HG03558 (cell line): ENCODE measurements around the gene TAF11L9.
"Not testable (repeated sequence)": the region's sequence is repeated elsewhere in the genome, so short reads cannot be mapped to it uniquely, and the experiment has no call there.

Source experiments
- ATAC-seq: cut with Tn5 transposase; IDR thresholded peaks from one replicate; pipeline ENCODE4 v1.9.1; 2021; ENCODE audit warnings: moderate number of reproducible peaks; ENCODE audit not compliant: unreplicated experiment; ENCODE audit errors: extremely low read depth

Gene TAF11L9

DNA sequence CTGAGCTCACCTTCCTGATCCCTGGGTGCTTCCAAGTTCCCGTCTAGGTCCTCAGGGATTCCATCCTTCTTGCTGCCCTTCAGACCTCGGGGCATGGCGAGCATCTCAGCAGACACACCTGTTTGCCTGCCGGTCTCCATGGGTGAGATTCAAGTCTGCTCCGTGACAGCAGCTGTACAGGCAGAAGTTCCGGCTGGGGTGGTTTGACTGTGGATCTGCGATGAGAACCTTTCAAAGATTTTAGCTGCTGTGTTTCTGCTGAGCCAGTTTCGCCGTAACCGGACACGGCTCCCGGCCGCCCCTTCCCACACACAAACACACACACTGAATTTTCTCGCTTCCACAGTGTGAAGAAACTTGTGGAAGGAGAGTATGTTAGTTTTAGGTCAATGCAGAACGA lies at the start of gene TAF11L9:
Gene TAF11L9, minus strand, starts transcription at position 140 of the 400 bp plus-strand sequence.
- not testable (repeated sequence) for ATAC-seq

DNA sequence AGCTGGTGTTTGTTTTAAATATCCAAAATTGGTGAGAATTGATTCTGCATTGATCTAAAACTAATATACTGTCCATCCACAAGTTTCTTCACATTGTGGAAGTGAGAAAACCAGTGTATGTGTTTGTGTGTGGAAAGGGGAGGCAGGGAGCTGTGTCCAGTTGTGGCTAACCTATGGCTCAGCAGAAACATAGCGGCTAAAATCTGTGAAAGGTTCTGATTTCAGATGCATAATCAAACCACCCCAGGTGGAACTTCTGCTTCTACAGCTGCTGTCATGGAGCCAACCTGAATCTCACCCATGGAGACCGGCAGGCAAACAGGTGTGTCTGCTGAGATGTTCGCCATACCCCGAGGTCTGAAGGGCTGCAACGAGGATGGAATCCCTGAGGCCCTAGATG lies 40.0 kb upstream of the TAF11L9 start, which contains the start of gene TAF11L14:
Gene TAF11L14, plus strand, starts transcription at position 301 of the 400 bp plus-strand sequence.
- ATAC-seq = no peak

DNA sequence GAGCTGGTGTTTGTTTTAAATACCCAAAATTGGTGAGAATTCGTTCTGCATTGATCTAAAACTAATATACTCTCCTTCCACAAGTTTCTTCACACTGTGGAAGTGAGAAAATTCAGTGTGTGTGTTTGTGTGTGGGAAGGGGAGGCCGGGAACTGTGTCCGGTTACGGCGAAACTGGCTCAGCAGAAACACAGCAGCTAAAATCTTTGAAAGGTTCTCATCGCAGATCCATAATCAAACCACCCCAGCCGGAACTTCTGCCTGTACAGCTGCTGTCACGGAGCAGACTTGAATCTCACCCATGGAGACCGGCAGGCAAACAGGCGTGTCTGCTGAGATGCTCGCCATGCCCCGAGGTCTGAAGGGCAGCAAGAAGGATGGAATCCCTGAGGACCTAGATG lies 37.6 kb upstream of the TAF11L9 start, which contains the start of gene TAF11L13:
Gene TAF11L13, plus strand, starts transcription at position 301 of the 400 bp plus-strand sequence.
- ATAC-seq = not testable (repeated sequence)

DNA sequence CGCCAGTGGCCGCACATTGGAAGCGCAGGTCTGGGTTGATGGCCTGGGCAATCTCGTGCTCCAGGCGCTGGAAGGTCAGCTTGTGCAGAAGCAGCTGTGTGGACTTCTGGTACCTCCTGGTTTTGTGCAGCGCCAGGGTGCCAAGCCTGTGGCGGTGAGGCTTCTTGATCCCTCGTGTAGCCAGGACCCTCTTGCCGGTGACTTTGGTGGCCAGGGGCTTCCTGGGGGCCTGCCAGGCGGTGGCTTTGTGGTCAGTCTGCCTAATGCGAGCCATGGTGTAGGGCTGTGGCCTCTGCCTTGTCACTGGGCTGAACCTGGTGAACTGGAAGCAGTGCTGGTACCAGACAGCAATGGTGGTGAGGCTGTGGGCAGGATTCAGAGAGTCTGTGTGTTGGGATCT lies 31.5 kb upstream of the TAF11L9 start:
- no peak for ATAC-seq

DNA sequence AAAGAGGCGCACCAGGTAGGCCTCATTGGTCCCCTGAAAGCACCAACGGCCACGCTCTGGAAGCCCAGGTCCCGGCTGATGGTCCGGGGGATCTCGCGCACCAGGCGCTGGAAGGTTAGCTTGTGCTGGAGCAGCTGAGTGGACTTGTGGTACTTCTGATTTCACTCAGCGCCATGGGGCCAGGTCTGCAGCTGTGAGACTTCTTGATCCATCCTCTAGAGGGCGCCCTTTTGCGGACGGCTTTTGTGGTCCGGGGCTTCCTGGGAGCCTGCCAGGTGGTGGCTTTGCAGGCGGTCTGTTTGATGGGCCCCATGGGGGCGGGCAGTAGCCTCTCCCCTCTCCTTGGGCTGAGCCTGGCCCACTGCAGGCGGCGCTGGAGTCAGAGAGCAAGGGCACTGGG lies 26.4 kb upstream of the TAF11L9 start:
- no peak for ATAC-seq

DNA sequence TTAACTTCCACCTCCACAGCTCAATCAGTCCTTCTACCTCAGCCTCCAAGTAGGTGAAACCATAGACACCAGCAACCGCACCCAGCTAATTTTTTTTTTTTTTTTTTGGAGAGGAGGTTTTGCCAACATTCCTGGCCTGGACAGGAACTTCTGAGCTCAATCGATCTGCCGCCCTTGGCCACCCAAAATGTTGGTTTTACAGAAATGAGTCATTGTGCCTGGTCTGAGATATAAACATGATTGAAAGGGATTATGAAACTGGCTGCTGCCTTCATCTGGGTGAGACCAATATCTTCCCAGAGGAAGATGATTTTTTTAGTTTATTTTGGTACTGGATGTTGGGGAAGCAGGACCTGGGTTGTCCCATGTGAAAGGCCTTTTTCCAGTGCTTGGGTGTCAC lies 25.2 kb upstream of the TAF11L9 start:
- no peak for ATAC-seq

DNA sequence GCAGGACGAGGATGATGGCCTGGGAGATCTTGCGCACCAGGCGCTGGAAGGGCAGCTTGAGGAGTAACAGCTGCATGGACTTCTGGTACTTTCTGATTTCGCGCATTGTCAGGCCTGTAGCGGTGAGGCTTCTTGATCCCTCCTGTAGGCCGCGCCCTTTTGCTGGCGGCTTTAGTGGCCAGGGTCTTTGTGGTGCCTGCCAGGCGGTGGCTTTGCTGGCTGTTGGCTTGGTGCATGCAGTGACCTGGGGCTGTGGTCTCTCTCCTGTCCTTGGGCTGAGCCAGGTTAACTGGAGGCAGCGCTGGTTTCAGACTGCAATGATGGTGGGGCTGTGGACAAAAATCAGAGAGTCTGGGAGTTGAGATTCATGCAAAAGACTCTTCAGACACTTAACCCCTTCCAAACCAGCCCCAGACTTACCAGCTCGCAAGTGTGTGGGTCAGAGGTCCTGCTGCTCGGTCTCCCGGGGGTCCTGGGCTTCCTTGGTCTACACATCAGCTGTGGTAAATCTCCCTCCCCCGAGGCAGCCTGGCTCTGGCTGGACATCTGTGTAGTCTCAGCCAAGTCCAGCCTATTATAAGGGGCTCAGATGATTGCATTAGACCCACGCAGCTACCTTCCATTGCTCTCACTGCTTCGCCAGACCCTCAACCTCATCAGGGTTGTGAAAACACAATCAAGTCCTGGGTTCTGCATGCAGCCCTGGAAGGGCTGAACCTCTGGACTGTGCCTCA lies 20.8 kb upstream of the TAF11L9 start:
- ATAC-seq = no peak

DNA sequence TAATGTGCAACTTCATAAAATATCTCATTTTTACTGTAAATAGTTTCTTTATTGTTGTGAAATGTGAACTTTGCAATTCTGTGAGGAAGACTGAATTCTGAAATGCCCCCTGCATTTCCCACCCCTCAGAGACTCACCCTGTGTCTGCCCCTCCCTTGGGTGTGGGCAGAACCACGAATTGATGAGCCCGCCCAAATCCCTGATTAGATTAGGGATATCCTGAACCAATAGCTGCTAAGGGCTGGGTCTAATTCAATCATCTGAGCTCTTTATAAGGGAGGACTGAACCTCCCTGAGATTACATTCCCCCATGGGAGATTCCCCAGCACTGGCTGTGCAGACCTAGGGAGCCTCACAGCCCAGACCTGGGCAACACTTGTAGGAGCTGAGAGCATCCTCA lies 15.9 kb upstream of the TAF11L9 start, which contains the start of gene TAF11L12:
Gene TAF11L12, plus strand, starts transcription at position 301 of the 400 bp plus-strand sequence.
- ATAC-seq = not testable (repeated sequence)

DNA sequence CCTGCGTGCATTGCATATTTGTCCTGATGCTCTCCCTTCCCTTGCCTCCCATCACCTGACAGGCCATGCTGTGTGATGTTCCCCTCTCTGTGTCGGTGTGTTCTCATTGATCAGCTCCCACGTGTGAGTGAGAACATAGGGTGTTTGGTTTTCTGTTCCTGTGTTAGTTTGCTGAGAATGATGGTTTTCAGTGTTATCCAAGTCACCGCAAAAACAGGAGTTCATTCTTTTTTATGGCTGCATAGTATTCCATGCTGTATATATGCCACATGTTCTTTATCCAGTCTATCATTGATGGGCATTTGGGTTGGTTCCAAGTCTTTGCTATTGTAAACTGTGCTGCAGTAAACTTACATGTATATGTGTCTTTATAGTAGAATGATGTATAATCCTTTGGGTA lies 13.3 kb upstream of the TAF11L9 start:
- not testable (repeated sequence) for ATAC-seq

DNA sequence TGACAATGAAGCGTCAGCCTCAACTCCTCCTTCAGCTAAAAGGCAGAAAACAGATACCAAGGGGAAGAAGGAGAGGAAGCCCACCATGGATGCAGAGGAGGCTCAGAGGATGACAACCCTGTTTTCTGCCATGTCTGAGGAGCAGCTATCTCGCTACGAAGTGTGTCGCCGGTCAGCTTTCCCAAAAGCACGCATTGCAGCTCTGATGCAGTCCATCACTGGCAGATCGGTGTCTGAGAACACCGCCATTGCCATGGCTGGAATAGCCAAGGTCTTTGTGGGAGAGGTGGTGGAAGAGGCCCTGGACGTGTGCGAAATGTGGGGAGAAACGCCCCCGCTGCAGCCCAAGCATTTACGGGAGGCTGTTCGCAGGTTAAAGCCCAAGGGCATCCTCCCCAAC lies 10.8 kb upstream of the TAF11L9 start:
- ATAC-seq = no peak

DNA sequence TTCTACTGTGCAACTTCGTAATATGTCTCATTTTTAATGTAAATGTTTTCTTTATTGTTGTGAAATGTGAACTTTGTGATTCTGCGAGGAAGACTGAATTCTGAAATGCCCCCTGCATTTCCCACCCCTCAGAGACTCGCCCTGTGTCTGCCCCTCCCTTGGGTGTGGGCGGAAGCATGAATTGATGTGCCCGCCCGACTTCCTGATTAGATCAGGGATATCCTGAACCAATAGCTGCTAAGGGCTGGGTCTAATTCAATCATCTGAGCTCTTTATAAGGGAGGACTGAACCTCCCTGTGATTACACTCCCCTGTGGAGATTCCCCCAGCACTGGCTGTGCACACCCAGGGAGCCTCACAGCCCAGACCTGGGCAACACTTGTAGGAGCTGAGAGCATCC lies 9.7 kb upstream of the TAF11L9 start, which contains the start of gene TAF11L11:
Gene TAF11L11, plus strand, starts transcription at position 304 of the 400 bp plus-strand sequence.
- ATAC-seq = not testable (repeated sequence)

DNA sequence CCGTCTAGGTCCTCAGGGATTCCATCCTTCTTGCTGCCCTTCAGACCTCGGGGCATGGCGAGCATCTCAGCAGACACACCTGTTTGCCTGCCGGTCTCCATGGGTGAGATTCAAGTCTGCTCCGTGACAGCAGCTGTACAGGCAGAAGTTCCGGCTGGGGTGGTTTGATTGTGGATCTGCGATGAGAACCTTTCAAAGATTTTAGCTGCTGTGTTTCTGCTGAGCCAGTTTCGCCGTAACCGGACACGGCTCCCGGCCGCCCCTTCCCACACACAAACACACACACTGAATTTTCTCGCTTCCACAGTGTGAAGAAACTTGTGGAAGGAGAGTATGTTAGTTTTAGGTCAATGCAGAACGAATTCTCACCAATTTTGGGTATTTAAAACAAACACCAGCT lies 3.5 kb upstream of the TAF11L9 start, which contains the start of gene TAF11L10:
Gene TAF11L10, minus strand, starts transcription at position 101 of the 400 bp plus-strand sequence.
- not testable (repeated sequence) for ATAC-seq

DNA sequence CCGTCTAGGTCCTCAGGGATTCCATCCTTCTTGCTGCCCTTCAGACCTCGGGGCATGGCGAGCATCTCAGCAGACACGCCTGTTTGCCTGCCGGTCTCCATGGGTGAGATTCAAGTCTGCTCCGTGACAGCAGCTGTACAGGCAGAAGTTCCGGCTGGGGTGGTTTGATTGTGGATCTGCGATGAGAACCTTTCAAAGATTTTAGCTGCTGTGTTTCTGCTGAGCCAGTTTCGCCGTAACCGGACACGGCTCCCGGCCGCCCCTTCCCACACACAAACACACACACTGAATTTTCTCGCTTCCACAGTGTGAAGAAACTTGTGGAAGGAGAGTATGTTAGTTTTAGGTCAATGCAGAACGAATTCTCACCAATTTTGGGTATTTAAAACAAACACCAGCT lies 3.3 kb downstream of the TAF11L9 start, which contains the start of gene TAF11L8:
Gene TAF11L8, minus strand, starts transcription at position 101 of the 400 bp plus-strand sequence.
- not testable (repeated sequence) for ATAC-seq

DNA sequence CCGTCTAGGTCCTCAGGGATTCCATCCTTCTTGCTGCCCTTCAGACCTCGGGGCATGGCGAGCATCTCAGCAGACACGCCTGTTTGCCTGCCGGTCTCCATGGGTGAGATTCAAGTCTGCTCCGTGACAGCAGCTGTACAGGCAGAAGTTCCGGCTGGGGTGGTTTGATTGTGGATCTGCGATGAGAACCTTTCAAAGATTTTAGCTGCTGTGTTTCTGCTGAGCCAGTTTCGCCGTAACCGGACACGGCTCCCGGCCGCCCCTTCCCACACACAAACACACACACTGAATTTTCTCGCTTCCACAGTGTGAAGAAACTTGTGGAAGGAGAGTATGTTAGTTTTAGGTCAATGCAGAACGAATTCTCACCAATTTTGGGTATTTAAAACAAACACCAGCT lies 8.5 kb downstream of the TAF11L9 start, which contains the start of gene TAF11L7:
Gene TAF11L7, minus strand, starts transcription at position 101 of the 400 bp plus-strand sequence.
- ATAC-seq = not testable (repeated sequence)
